Activated CD8-positive, alpha-beta T cell treated with anti-CD3 and anti-CD28 coated beads for 36 hours (primary cell): ENCODE data around the gene CDC27. TPM values are rescaled to one million over a fixed set of nuclear protein-coding genes. Genes with fewer than 3 reads are reported as not detected.

Experiments
- ATAC-seq: fragments of 200-7000 bp; cut with Tn5 transposase; one replicate; pipeline ENCODE4 v1.10.0; 2021; ENCODE audit warnings: mild to moderate bottlenecking, moderate library complexity
- CTCF ChIA-PET: fragments of 350-600 bp; sonication (Branson Sonifier 250); formaldehyde crosslinking; loops from one replicate; lab custom pipeline; 2021; ENCODE audit warnings: antibody characterized with exemption; lab: Charles Lee
- POLR2A ChIA-PET: fragments of 350-600 bp; sonication (Branson Sonifier 250); formaldehyde crosslinking; loops from one replicate; lab custom pipeline; 2021; ENCODE audit warnings: antibody characterized with exemption; lab: Charles Lee
- DNase-seq: peaks from one replicate; pipeline ENCODE4 v3.0.0-alpha.2; 2020
- H3K27ac Mint-ChIP-seq: one replicate; pipeline ENCODE4 v1.8.0; 2021; ENCODE audit warnings: mild to moderate bottlenecking, mixed read lengths
- H3K27me3 Mint-ChIP-seq: one replicate; pipeline ENCODE4 v1.8.0; 2021; ENCODE audit warnings: mixed read lengths
- H3K36me3 Mint-ChIP-seq: one replicate; pipeline ENCODE4 v1.8.0; 2021; ENCODE audit warnings: low read depth, mixed read lengths
- H3K4me1 Mint-ChIP-seq: one replicate; pipeline ENCODE4 v1.8.0; 2021; ENCODE audit warnings: low read depth, mixed read lengths
- H3K4me3 Mint-ChIP-seq: one replicate; pipeline ENCODE4 v1.8.0; 2021; ENCODE audit warnings: mild to moderate bottlenecking, moderate library complexity, mixed read lengths
- H3K9me3 Mint-ChIP-seq: one replicate; pipeline ENCODE4 v1.8.0; 2021; ENCODE audit warnings: mixed read lengths
- CTCF ChIP-seq: fragments of 200-600 bp; IDR thresholded peaks from one replicate; pipeline ENCODE4 v1.8.0; 2022; ENCODE audit warnings: antibody characterized with exemption, mild to moderate bottlenecking
- intact Hi-C: fragments of 100-400 bp; cut with micrococcal nuclease; formaldehyde crosslinking; loops from one replicate; pipeline ENCODE4 v1.10.0; 2022
- total RNA-seq, 2 experiments: library from RNA; stranded (reverse); gene quantifications; one replicate each; pipeline ENCODE4 v1.2.3, GENCODE V29; 2021

The CDC27 gene
- total RNA-seq, 2 experiments from 2014 or later, result 103 TPM

GRCh38 chr17:47235506-47235905 lies 46.4 kb upstream of the CDC27 start:
- CTCF ChIA-PET, result interaction anchor here (1.2 to 3.5 kb wide), 2 partner anchors 80 to 89 kb away, joined by 3 to 14 read pairs; no protein-coding TSS in a partner anchor
- no peaks in the 10 kb centered on the region for H3K4me1 Mint-ChIP-seq
- POLR2A ChIA-PET, result no interaction called here
- no peak for TF ChIP-seq CTCF
- no peaks in the 10 kb centered on the region for H3K36me3 Mint-ChIP-seq
- no peak overlapping the region for H3K27ac Mint-ChIP-seq
- ATAC-seq (no peak), DNase-seq (no peak)
- no peaks in the 10 kb centered on the region for H3K9me3 Mint-ChIP-seq
- no peak overlapping the region for H3K4me3 Mint-ChIP-seq
- H3K27me3 Mint-ChIP-seq, result peaks cover 2% of the 10 kb centered on the region
- intact Hi-C loops, result no loop called here

GRCh38 chr17:47232465-47232864 lies 43.4 kb upstream of the CDC27 start:
- no peak for ATAC-seq
- POLR2A ChIA-PET, result no interaction called here
- intact Hi-C loops, result no loop called here

GRCh38 chr17:47231866-47232265 lies 42.8 kb upstream of the CDC27 start:
- intact Hi-C loops, result loop anchor here (2.0 kb wide), 1 partner anchor 83 kb away; no protein-coding TSS in a partner anchor

More at GRCh38 chr17:47232465-47232864, 43.4 kb upstream of the CDC27 start:
- DNase-seq, result no peak
- Mint-ChIP-seq H3K36me3 (no peaks in the 10 kb centered on the region), H3K9me3 (no peaks in the 10 kb centered on the region), H3K27me3 (peaks cover 7% of the 10 kb centered on the region), H3K27ac (no peak overlapping the region), H3K4me1 (peaks cover 10% of the 10 kb centered on the region), H3K4me3 (no peak overlapping the region)
- CTCF ChIA-PET, result interaction anchor here (2.3 to 3.5 kb wide), 2 partner anchors 80 to 83 kb away, joined by 7 to 14 read pairs; no protein-coding TSS in a partner anchor
- no peak for TF ChIP-seq CTCF

GRCh38 chr17:47231334-47231733 lies 42.2 kb upstream of the CDC27 start:
- intact Hi-C loops, result loop anchor here (2.0 kb wide), 1 partner anchor 83 kb away; no protein-coding TSS in a partner anchor
- no peak for DNase-seq
- TF ChIP-seq CTCF, result no peak
- Mint-ChIP-seq H3K36me3 (no peaks in the 10 kb centered on the region), H3K4me1 (peaks cover 10% of the 10 kb centered on the region), H3K9me3 (no peaks in the 10 kb centered on the region), H3K4me3 (no peak overlapping the region), H3K27me3 (peaks cover 7% of the 10 kb centered on the region), H3K27ac (no peak overlapping the region)
- no peak for ATAC-seq
- ChIA-PET POLR2A (interaction anchor here (0.6 kb wide), 1 partner anchor 483 kb away, joined by 3 read pairs; no protein-coding TSS in a partner anchor), CTCF (interaction anchor here (1.0 to 2.8 kb wide), 3 partner anchors 81 to 384 kb away, joined by 3 to 31 read pairs (median 7); no protein-coding TSS in a partner anchor)

More at GRCh38 chr17:47231866-47232265, 42.8 kb upstream of the CDC27 start:
- no peak for DNase-seq
- ATAC-seq, result no peak
- ChIA-PET CTCF (interaction anchor here (2.3 to 3.5 kb wide), 2 partner anchors 80 to 84 kb away, joined by 7 to 14 read pairs; no protein-coding TSS in a partner anchor), POLR2A (no interaction called here)
- no peak for TF ChIP-seq CTCF
- Mint-ChIP-seq H3K4me1 (peaks cover 10% of the 10 kb centered on the region), H3K9me3 (no peaks in the 10 kb centered on the region), H3K4me3 (no peak overlapping the region), H3K36me3 (no peaks in the 10 kb centered on the region), H3K27me3 (peaks cover 7% of the 10 kb centered on the region), H3K27ac (no peak overlapping the region)

GRCh38 chr17:47230864-47231263 lies 41.8 kb upstream of the CDC27 start:
- POLR2A ChIA-PET, result interaction anchor here (0.6 kb wide), 1 partner anchor 482 kb away, joined by 3 read pairs; no protein-coding TSS in a partner anchor
- Mint-ChIP-seq H3K4me3 (no peak overlapping the region), H3K4me1 (peaks cover 10% of the 10 kb centered on the region), H3K36me3 (no peaks in the 10 kb centered on the region), H3K27ac (no peak overlapping the region), H3K9me3 (no peaks in the 10 kb centered on the region), H3K27me3 (peaks cover 7% of the 10 kb centered on the region)
- CTCF ChIA-PET, result interaction anchor here (0.8 to 2.8 kb wide), 11 partner anchors 10 to 384 kb away, joined by 3 to 31 read pairs (median 4); partner anchors contain the start of gene EFCAB13
- intact Hi-C loops, result loop anchor here (2.0 kb wide), 1 partner anchor 84 kb away; no protein-coding TSS in a partner anchor
- no peak for TF ChIP-seq CTCF
- DNase-seq (no peak), ATAC-seq (no peak)
